ENCODE measurements around the gene TEF. TPM values are rescaled to one million over a fixed set of nuclear protein-coding genes. Genes with fewer than 3 reads are reported as not detected.

TEF gene
- total RNA-seq, 3 donors from 2014 or later (not counting 1 experiment from before 2014, with no cell fraction given): 2.7 to 5.5 (median 3.0) TPM

DNA sequence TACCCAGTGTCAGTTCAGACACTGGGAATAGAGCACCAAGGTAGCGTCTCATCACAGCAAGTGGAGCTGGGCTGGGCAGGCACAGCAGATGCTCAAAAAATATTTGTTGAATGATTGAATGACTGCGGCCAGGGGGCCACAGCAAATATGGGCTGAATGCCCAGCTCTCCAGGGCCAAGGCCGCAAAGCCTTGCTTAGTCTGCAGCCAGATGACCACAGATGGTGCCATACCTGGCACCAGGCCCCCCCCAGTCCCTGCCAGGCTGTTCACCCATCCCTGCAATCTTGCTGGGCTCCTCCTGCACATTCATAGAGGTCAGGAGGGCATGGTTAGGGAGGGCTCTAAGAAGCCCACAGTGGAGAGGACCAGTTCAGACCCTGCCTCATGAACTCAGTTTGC, 47.5 kb upstream of the TEF start:
- Mint-ChIP-seq H3K9me3 (no peaks in the 10 kb centered on the region), H3K27me3 (ENCODE audit: low read depth in 2 of 2) (no peaks in the 10 kb centered on the region), H3K27ac (peak overlapping the region in 1 of 2 donors; percentile 38), H3K4me3 (no peak overlapping the region), H3K4me1 (peaks cover 0 to 7% of the 10 kb centered on the region in 2 donors), H3K36me3 (no peaks in the 10 kb centered on the region)
- Histone ChIP-seq H3K4me3 (ENCODE audit: low read length) (no peak overlapping the region), H3K27ac (ENCODE audit: low read length) (no peak overlapping the region), H3K4me1 (ENCODE audit: control insufficient read depth, insufficient read depth, low read length) (no peaks in the 10 kb centered on the region), H3K27me3 (ENCODE audit: control insufficient read depth, insufficient read depth, low read length) (no peaks in the 10 kb centered on the region), H3K9me3 (ENCODE audit: control insufficient read depth, insufficient read depth, low read length) (no peaks in the 10 kb centered on the region), H3K36me3 (ENCODE audit: control insufficient read depth, insufficient read depth, low read length) (peaks cover 44% of the 10 kb centered on the region)
- ATAC-seq: no peak
- TF ChIP-seq, protein P1, sequence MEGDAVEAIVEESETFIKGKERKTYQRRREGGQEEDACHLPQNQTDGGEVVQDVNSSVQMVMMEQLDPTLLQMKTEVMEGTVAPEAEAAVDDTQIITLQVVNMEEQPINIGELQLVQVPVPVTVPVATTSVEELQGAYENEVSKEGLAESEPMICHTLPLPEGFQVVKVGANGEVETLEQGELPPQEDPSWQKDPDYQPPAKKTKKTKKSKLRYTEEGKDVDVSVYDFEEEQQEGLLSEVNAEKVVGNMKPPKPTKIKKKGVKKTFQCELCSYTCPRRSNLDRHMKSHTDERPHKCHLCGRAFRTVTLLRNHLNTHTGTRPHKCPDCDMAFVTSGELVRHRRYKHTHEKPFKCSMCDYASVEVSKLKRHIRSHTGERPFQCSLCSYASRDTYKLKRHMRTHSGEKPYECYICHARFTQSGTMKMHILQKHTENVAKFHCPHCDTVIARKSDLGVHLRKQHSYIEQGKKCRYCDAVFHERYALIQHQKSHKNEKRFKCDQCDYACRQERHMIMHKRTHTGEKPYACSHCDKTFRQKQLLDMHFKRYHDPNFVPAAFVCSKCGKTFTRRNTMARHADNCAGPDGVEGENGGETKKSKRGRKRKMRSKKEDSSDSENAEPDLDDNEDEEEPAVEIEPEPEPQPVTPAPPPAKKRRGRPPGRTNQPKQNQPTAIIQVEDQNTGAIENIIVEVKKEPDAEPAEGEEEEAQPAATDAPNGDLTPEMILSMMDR (IDR thresholded peaks at IDR 0.05): no peak
- intact Hi-C loops (cut with micrococcal nuclease): no loop called here
- no peak for DNase-seq
- WGBS (ENCODE audit: insufficient coverage): 98% methylated on average over 3 of the region's 3 CpGs

- no peak for DNase-seq
- H3K36me3 Mint-ChIP-seq: no peaks in the 10 kb centered on the region
- intact Hi-C loops (cut with micrococcal nuclease): no loop called here
- ATAC-seq: no peak
- H3K4me1 ChIP-seq (ENCODE audit: control insufficient read depth, insufficient read depth, low read length): no peaks in the 10 kb centered on the region
- no peak overlapping the region for H3K27ac ChIP-seq (ENCODE audit: low read length)
- 99% methylated on average over 11 of the region's 11 CpGs for WGBS (ENCODE audit: insufficient coverage)
- no peaks in the 10 kb centered on the region for H3K27me3 ChIP-seq (ENCODE audit: control insufficient read depth, insufficient read depth, low read length)
- H3K4me3 ChIP-seq (ENCODE audit: low read length): no peak overlapping the region
- peaks cover 0 to 7% of the 10 kb centered on the region in 2 donors for H3K4me1 Mint-ChIP-seq
- no peak overlapping the region for H3K27ac Mint-ChIP-seq
- H3K9me3 ChIP-seq (ENCODE audit: control insufficient read depth, insufficient read depth, low read length): no peaks in the 10 kb centered on the region
- H3K27me3 Mint-ChIP-seq (ENCODE audit: low read depth in 2 of 2): no peaks in the 10 kb centered on the region
- no peaks in the 10 kb centered on the region for H3K9me3 Mint-ChIP-seq
- TF ChIP-seq, protein P1 (IDR thresholded peaks at IDR 0.05): no peak
- peaks cover 44% of the 10 kb centered on the region for H3K36me3 ChIP-seq (ENCODE audit: control insufficient read depth, insufficient read depth, low read length)
- no peak overlapping the region for H3K4me3 Mint-ChIP-seq
Measured at GRCh38 chr22:41334951-41335635, 46.6 kb upstream of the TEF start.

DNA sequence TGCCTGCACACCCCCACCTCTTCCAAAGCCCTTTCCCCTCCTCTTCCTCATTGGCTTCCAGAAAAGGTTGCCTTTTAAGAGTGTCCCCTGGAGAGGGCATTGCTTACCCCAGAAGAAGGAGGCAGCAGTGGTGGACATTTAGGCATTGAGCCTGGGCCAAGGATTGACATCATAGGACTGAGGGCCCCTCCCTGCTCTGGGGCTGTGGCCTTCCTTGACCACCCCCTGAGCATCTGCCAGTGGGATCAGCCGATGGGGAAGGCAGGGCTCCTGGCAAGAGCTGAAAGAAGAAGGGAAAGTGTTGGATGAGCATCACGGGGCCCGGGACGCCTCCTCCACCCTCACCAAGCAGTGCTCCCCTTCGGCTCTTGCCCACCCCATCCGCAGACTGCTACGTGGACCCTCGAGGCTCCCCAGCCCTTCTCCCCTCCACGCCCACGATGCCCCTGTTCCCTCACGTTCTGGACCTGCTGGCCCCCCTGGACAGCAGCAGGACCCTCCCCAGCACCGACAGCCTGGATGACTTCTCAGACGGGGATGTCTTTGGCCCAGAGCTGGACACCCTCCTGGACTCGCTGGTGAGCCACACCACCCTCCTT, 43.0 kb upstream of the TEF start:
- DNase-seq (no peak), ATAC-seq (no peak)
- intact Hi-C loops (cut with micrococcal nuclease): no loop called here
- no peaks in the 10 kb centered on the region for H3K9me3 Mint-ChIP-seq
- Histone ChIP-seq H3K4me3 (ENCODE audit: low read length) (no peak overlapping the region), H3K9me3 (ENCODE audit: control insufficient read depth, insufficient read depth, low read length) (no peaks in the 10 kb centered on the region), H3K36me3 (ENCODE audit: control insufficient read depth, insufficient read depth, low read length) (peaks cover 42% of the 10 kb centered on the region), H3K4me1 (ENCODE audit: control insufficient read depth, insufficient read depth, low read length) (no peaks in the 10 kb centered on the region), H3K27me3 (ENCODE audit: control insufficient read depth, insufficient read depth, low read length) (no peaks in the 10 kb centered on the region), H3K27ac (ENCODE audit: low read length) (no peak overlapping the region)
- H3K27ac Mint-ChIP-seq: peak overlapping the region in 1 of 2 donors; percentile 35
- H3K27me3 Mint-ChIP-seq (ENCODE audit: low read depth in 2 of 2): no peaks in the 10 kb centered on the region
- 94% methylated on average over 13 of the region's 14 CpGs for whole genome bisulfite sequencing (ENCODE audit: insufficient coverage)
- no peak overlapping the region for H3K4me3 Mint-ChIP-seq
- H3K4me1 Mint-ChIP-seq: peaks cover 0 to 7% of the 10 kb centered on the region in 2 donors
- TF ChIP-seq, protein P1 (IDR thresholded peaks at IDR 0.05): no peak
- no peaks in the 10 kb centered on the region for H3K36me3 Mint-ChIP-seq

All from natural killer cell (primary cell).